Measurements from ENCODE around the gene LGALS3BP. TPM values are rescaled to one million over a fixed set of nuclear protein-coding genes. Genes with fewer than 3 reads are reported as not detected.

Gene LGALS3BP
- total RNA-seq, 1 experiment from 2014 or later, result 507 TPM

DNA sequence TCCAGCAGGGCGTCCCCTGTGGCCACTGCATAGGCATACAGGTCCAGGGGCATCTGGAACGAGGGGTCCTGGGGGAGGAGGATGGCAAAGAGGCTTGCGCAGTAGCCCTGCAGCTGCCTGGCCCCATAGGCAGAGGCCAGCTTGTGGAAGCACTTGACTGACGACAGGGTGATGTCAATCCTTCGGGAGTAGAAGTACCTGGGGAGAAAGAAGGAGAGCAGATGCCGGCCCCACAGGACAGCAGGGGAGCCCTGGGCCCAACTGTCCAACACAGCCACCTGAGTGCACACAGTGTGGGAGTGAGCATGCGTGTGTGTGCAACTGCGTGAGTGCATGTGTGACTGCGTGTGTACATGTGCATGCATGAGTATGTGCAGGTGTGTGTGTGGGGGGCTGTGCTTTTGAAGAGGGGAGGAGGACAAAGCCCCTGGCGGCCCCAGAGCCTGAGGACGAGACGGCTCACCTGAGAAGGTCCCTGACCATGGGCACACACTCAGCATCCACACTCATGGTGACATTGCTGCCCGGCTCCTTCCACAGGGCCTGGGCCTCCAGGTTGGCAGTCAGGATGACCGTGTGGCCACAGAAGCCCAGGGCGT lies 7.1 kb downstream of the LGALS3BP start:
- Histone ChIP-seq H3K4me1 (replicated peaks; ENCODE audit: insufficient read depth) (peaks cover 2% of the 10 kb centered on the region; the same call in 1 of the 2 replicates), H3K79me2 (ENCODE audit: low read depth) (peaks cover 21% of the 10 kb centered on the region), H3K27ac (no peak overlapping the region), H3K4me3 (no peak overlapping the region), H4K20me1 (ENCODE audit: insufficient read depth) (no peaks in the 10 kb centered on the region; the same call in 1 of the 2 replicates), H3K9me3 (ENCODE audit: insufficient read depth, low read depth) (no peaks in the 10 kb centered on the region), H3K4me2 (no peak overlapping the region), H3K9me2 (ENCODE audit: insufficient read depth) (no peaks in the 10 kb centered on the region), H3F3A (ENCODE audit: insufficient read depth, low read depth) (no peaks in the 10 kb centered on the region), H3K27me3 (ENCODE audit: insufficient read depth, low read depth) (no peaks in the 10 kb centered on the region), H2AFZ (no peak overlapping the region), H3K36me3 (ENCODE audit: low read depth) (no peaks in the 10 kb centered on the region)
- no peak for TF ChIP-seq EZH2 (IDR thresholded peaks at IDR 0.05; ENCODE audit: low read depth)
- TF ChIP-seq, protein P1, sequence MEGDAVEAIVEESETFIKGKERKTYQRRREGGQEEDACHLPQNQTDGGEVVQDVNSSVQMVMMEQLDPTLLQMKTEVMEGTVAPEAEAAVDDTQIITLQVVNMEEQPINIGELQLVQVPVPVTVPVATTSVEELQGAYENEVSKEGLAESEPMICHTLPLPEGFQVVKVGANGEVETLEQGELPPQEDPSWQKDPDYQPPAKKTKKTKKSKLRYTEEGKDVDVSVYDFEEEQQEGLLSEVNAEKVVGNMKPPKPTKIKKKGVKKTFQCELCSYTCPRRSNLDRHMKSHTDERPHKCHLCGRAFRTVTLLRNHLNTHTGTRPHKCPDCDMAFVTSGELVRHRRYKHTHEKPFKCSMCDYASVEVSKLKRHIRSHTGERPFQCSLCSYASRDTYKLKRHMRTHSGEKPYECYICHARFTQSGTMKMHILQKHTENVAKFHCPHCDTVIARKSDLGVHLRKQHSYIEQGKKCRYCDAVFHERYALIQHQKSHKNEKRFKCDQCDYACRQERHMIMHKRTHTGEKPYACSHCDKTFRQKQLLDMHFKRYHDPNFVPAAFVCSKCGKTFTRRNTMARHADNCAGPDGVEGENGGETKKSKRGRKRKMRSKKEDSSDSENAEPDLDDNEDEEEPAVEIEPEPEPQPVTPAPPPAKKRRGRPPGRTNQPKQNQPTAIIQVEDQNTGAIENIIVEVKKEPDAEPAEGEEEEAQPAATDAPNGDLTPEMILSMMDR (conservative IDR thresholded peaks at IDR 0.05), result no peak
- CTCF ChIA-PET, result interaction anchor here (0.8 kb wide), 1 partner anchor 59 kb away, joined by 5 read pairs; no protein-coding TSS in a partner anchor
- POLR2A ChIA-PET (ENCODE audit: unreplicated experiment), result interaction anchor here (0.6 kb wide), 1 partner anchor 14 kb away, joined by 3 read pairs; no protein-coding TSS in a partner anchor
- no peak for DNase-seq
- intact Hi-C loops (cut with micrococcal nuclease; ENCODE audit: unreplicated experiment), result loop anchor here (5.0 kb wide), 1 partner anchor 40 kb away; no protein-coding TSS in a partner anchor
- no TSS peak for BruUV-seq (replicated peaks)

DNA sequence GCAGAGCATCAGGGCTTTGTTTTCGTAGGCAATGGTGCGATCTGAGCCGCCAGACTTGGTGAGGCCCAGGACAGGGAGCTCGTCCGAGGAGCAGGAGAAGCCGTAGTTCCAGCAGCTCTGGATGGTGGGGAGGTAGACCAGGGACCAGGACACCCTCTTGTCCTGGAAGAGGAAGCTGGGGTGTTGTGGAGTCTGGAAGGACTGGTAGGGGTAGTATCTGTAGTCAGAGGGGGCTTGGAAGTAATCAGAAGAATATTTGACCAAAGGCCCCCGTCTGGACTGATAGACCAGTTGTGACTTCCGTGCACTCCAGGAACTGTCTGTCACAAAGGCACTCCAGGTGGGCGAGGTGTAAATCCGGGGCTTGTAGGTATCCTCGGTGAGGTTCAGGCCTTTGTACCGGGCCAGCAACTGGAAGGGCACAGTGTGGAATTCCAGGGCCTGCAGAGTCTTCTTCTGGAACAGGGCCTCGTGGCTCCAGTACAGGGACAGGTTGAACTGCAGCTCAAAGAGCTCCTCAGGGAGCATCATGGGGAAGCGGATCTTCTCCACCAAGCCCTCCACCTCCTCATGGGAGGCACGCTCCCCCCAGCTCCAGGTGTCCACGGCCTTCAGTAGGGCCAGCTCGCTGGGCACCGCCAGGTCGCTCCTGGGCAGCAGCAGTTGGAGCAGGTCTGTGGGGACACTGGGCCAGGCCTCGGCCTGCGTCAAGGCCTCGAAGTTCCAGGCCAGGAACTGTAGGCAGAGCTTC lies 7.8 kb downstream of the LGALS3BP start:
- POLR2A ChIA-PET (ENCODE audit: unreplicated experiment), result interaction anchor here (0.6 kb wide), 2 partner anchors 15 to 72 kb away, joined by 3 read pairs; no protein-coding TSS in a partner anchor
- Histone ChIP-seq H3K27me3 (ENCODE audit: insufficient read depth, low read depth) (no peaks in the 10 kb centered on the region), H4K20me1 (ENCODE audit: insufficient read depth) (no peaks in the 10 kb centered on the region; the same call in 1 of the 2 replicates), H3K9me3 (ENCODE audit: insufficient read depth, low read depth) (no peaks in the 10 kb centered on the region), H3K27ac (no peak overlapping the region), H3F3A (ENCODE audit: insufficient read depth, low read depth) (no peaks in the 10 kb centered on the region), H2AFZ (no peak overlapping the region), H3K36me3 (ENCODE audit: low read depth) (no peaks in the 10 kb centered on the region), H3K9me2 (ENCODE audit: insufficient read depth) (no peaks in the 10 kb centered on the region), H3K4me2 (no peak overlapping the region), H3K79me2 (ENCODE audit: low read depth) (peaks cover 14% of the 10 kb centered on the region; the same call in 1 of the 2 replicates), H3K4me1 (replicated peaks; ENCODE audit: insufficient read depth) (no peaks in the 10 kb centered on the region), H3K4me3 (no peak overlapping the region)
- TF ChIP-seq, protein P1 (conservative IDR thresholded peaks at IDR 0.05), result no peak
- TF ChIP-seq EZH2 (IDR thresholded peaks at IDR 0.05; ENCODE audit: low read depth), result no peak
- no TSS peak for BruUV-seq (replicated peaks)
- intact Hi-C loops (cut with micrococcal nuclease; ENCODE audit: unreplicated experiment), result loop anchor here (1.0 to 5.0 kb wide), 3 partner anchors 40 to 110 kb away; no protein-coding TSS in a partner anchor
- no peak for DNase-seq
- CTCF ChIA-PET, result no interaction called here

DNA sequence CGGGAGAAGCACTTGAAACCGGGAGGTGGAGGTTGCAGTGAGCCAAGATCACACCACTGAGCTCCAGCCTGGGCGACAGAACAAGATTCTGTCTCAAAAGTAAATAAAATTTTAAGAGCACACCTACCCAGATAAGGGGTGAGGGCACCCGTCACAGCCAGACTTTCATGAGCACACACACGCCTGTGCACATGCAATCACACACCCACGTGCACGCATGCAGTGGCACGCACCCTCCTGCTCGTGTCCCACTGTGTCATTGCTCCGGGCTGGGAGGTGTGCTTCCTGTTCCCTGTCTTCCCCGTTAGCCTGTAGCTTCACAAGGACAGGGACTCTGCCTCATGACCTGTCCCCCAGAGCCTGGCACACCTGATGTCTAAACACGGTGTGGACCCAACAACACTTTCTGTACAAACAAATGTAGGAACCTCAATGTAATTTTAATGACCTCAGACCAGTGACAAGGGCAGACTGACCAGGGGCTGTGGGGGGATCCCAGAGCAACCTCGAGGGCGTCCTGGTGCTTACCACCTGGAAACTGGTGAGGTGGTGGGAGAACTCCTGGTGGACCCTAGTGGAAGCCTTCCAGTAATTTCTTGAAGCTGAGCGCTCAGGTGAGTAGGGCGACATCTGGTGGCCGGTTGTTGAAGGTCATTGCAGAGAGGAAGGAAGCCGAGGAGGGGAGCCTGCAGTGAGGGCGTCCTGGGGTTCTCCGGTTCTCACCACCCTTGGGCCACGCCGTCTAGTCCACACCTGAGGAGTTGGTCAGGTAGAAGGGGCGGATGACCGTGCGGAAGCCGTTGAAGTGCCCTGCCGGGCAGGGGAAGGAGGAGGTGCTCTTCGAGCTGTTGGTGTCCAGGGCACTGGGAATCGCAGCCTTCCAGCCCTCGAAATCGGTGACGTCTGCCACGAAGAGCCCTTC lies 8.6 kb downstream of the LGALS3BP start:
- CTCF ChIA-PET, result no interaction called here
- Histone ChIP-seq H3K9me2 (ENCODE audit: insufficient read depth) (no peaks in the 10 kb centered on the region), H3K4me1 (replicated peaks; ENCODE audit: insufficient read depth) (no peaks in the 10 kb centered on the region), H3K79me2 (ENCODE audit: low read depth) (peaks cover 9% of the 10 kb centered on the region; the same call in 1 of the 2 replicates), H2AFZ (no peak overlapping the region), H3K4me2 (no peak overlapping the region), H3K4me3 (no peak overlapping the region), H4K20me1 (ENCODE audit: insufficient read depth) (no peaks in the 10 kb centered on the region; the same call in 1 of the 2 replicates), H3K27me3 (ENCODE audit: insufficient read depth, low read depth) (no peaks in the 10 kb centered on the region), H3K36me3 (ENCODE audit: low read depth) (no peaks in the 10 kb centered on the region), H3K27ac (no peak overlapping the region), H3K9me3 (ENCODE audit: insufficient read depth, low read depth) (no peaks in the 10 kb centered on the region), H3F3A (ENCODE audit: insufficient read depth, low read depth) (no peaks in the 10 kb centered on the region)
- POLR2A ChIA-PET (ENCODE audit: unreplicated experiment), result interaction anchor here (0.6 to 1.0 kb wide), 2 partner anchors 13 to 72 kb away, joined by 3 read pairs; no protein-coding TSS in a partner anchor
- TF ChIP-seq EZH2 (IDR thresholded peaks at IDR 0.05; ENCODE audit: low read depth), result no peak
- TF ChIP-seq, protein P1 (conservative IDR thresholded peaks at IDR 0.05), result peak; percentile 86
- peak in 1 of 2 experiments; percentile 71 for DNase-seq
- BruUV-seq (replicated peaks), result TSS peak; percentile 68
- intact Hi-C loops (cut with micrococcal nuclease; ENCODE audit: unreplicated experiment), result loop anchor here (1.0 to 5.0 kb wide), 3 partner anchors 39 to 109 kb away; no protein-coding TSS in a partner anchor

Measured in PC-9 (cell line).